ENCODE results near the gene LONP1.
A peak's percentile ranks its signal among the peaks of the same experiment; 100 is the strongest.
"Not testable (repeated sequence)": the region's sequence is repeated elsewhere in the genome, so short reads cannot be mapped to it uniquely, and the experiment has no call there.

Gene LONP1, protein sequence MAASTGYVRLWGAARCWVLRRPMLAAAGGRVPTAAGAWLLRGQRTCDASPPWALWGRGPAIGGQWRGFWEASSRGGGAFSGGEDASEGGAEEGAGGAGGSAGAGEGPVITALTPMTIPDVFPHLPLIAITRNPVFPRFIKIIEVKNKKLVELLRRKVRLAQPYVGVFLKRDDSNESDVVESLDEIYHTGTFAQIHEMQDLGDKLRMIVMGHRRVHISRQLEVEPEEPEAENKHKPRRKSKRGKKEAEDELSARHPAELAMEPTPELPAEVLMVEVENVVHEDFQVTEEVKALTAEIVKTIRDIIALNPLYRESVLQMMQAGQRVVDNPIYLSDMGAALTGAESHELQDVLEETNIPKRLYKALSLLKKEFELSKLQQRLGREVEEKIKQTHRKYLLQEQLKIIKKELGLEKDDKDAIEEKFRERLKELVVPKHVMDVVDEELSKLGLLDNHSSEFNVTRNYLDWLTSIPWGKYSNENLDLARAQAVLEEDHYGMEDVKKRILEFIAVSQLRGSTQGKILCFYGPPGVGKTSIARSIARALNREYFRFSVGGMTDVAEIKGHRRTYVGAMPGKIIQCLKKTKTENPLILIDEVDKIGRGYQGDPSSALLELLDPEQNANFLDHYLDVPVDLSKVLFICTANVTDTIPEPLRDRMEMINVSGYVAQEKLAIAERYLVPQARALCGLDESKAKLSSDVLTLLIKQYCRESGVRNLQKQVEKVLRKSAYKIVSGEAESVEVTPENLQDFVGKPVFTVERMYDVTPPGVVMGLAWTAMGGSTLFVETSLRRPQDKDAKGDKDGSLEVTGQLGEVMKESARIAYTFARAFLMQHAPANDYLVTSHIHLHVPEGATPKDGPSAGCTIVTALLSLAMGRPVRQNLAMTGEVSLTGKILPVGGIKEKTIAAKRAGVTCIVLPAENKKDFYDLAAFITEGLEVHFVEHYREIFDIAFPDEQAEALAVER

DNA sequence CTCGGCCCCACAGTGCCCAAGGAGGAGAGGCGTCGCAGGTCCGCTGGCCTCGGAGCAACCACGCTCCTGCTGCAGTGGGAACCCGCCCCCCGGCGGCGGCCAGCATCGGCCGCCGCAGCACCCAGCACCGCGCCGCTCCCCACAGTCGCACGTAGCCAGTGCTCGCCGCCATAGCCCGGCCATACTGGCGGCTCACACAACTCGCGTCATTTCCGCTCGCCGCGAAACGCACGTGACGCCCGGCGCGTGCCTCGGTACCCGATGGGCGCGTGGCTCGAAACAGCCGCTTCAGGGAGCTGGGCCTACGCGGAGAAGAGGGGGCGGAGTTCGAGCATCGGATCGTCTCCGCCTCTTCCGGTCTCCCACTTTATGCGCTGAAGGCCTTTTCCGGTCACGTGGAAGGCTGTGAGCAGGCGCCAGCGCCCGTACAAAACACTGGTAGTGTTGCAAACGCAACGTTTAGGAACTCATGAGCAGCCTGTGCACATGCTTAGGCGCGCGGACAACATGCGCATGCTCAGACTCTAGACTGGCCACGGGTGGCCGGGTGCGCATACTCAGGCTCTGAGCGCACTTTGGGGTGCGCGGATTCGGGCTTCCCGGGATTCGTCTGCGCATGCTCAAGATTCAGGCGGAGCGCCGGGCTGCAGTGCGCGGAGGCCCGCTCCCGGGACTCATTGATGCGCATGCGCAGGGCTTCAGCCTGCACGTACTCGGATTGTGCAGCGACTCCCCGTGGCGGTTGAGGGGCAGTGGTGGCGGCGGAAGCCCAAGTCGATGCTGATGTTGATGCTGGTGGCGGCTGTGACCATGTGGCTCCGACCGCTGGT, at the start of gene LONP1, which contains the start of gene CATSPERD:
Gene LONP1 (minus strand): TSS at position 186 of the 830 bp plus-strand sequence. CDS start 14 bp downstream, at position 172.
Gene CATSPERD (plus strand): TSS at position 677 of the 830 bp plus-strand sequence. CDS start 101 bp downstream, at position 778.
- peak; percentile 99 for DNase-seq

DNA sequence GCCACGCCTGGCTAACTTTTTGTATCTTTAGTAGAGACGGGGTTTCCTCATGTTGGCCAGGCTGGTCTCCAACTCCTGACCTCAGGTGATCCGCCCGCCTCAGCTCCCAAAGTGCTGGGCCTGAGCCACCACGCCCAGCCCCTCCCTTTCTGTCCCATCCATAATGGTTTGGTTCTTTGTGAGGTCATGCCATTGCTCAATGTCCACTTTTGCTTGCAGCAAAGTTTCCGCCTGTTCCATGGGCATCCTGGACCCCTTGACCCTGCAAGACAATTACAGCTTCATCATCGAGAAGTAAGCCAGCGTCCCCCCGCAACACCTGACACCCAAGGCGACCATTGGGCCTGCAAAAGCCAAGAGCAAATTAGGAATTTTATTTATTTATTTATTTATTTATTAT, 48.0 kb upstream of the LONP1 start:
- no peak for DNase-seq

DNA sequence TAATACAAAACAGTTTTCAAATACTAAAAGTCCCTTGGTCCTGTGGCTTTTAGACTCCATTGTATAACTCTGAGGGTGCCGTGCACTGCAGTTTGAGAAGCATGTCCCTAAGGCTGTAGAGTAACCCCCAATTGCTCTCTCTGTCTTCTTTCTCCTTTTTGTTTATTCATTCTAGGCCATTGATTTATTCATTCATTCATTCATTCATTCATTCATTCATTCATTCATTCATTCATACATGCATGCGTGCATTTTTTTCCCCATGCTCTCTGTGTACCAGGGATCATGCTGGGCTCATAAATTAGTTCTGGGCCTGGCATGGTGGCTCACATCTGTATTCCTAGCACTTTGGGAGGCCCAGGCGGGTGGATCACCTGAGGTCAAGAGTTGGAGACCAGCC, 45.3 kb upstream of the LONP1 start:
- DNase-seq: no peak

DNA sequence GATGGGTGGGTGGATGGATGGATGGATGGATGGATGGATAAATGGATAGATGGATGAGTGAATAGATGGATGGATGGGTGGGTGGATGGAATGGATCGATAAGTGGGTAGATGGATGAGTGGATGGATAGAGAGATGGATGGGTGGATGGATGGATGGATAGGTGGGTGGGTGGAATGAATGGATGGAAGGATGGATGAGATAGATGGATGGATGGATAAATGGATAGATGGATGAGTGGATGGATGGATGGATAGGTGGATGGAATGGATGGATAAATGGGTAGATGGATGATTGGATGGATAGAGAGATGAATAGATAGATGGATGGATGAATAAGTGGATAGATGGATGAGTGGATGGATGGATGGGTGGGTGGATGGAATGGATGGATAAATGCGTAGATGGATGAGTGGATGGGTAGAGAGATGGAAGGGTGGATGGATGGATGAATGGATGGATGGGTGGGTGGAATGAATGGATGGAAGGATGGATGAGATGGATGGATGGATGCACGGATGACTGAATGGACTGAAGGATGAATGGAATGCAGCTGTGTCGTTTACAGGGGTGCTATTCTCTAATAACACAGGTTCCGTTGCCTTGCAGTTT, 42.8 kb upstream of the LONP1 start:
- DNase-seq: no peak

DNA sequence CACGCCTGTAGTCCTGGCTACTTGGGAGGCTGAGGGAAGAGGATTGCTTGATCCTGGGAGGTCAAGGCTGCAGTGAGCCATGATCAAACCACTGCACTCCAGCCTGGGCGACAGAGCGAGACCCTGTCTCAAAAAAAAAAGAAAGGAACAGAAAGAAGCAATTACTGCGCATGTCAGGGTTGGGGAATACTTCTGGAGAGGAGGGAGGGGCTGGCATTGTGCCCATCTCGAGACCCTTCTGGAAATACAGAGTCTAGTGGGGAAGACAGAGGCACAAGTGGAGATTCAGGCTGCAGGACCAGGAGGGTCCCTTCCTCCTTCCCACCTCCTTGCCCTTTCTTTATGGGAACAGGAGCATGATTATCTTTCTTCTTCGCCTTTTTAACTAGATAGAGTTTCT, 33.8 kb upstream of the LONP1 start:
- no peak for DNase-seq

DNA sequence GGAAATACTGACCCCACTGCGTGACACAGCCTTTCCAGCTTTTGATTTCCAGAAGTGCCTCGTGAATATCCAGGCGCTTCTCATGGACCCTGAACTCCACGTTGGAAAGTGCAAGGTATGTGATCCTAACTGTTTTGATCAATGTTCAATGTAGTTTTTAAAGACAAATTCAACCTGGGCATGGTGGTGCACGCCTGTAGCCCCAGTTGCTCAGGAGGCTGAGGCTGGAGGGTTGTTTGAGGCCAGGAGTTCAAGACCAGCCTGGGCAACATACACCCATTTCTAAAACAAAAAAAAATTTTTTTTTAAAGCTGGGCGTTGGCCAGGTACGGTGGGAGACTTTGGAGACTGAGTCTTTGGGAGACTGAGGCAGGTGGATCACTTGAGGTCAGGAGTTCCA, 31.8 kb upstream of the LONP1 start:
- no peak for DNase-seq

DNA sequence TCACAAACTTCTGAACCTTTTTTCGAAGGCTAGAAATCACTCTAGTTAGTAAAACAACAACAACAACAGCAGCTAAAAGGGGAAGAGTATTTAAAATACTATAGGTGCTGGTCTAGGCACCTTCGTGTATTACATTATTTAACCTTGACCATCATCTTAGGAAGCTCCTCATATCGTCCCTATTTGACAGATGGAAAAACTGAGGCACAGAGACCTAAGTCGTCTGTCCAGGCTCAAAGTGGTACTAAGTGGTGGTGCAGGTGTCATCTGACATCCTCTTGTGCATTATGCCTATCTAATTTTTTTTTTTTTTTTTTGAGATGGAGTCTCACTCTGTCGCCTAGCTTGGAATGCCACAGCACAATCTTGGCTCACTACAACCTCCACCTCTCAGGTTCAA, 29.6 kb upstream of the LONP1 start:
- no peak for DNase-seq

DNA sequence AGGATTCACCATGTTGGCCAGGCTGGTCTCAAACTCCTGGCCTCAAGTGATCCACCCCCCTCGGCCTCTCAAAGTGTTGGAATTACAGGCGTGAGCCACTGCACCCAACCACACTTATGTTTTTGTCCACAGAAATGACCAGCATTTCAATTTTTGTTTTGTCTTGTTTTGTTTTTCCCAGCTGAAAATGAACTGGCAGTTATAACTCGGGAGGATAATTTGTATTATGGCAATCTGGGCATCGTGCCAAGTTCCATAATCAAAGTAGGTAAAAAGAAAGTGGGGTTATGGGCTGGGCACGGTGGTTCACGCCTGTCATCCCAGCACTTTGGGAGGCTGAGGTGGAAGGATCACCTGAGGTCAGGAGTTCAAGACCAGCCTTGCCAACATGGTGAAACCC, 29.0 kb upstream of the LONP1 start:
- DNase-seq: not testable (repeated sequence)

DNA sequence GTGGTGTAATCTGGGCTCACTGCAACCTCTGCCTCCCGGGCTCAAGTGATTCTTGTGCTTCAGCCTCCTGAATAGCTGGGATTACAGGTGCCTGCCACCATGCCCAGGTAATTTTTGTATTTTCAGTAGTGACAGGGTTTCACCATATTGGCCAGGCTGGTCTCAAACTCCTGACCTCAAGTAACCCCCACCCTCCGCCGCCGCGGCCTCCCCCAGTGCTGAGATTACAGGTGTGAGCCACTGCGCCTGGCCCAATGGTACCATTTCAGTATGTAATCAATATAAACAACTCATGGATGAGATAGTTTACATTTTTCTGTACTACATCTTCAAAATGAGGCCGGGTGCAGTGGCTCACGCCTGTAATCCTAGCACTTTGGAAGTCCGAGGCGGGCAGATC, 25.1 kb upstream of the LONP1 start:
- DNase-seq: not testable (repeated sequence)

DNA sequence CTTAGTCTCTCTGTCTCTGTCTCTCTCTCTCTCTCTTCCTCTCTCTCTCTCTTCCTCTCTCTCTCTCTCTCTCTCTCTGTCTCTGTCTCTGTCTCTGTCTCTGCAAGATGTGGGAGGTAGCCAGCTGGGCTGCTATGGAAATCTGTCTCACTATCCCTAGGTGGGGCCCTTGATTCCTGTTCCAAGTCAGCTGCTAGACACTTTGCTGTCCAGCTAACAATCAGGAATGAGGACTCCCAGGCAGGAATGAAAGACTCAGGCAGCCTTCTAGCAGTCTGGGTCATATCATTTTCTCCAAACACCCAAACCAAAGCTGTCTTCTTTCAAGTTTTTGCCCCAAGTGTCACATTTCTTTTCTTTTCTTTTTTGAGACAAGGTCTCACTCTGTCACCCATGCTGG, 23.7 kb upstream of the LONP1 start:
- DNase-seq: no peak

DNA sequence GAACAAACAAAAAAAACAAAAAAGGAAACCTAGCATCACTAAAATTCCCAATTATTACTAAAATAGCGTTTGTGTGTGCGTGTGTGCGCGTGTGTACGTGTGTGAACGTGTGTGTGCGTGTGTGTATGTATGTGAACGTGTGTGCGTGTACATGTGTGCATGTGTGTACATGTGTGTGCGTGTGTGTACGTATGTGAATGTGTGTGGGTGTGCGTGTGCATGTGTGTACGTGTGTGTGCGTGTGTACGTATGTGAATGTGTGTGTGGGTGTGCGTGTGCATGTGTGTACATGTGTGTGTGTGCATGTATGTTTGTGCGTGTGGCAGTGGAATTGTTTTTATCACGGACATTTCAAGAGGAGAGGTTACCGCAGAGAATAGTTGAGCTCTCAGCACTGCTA, 22.1 kb upstream of the LONP1 start:
- DNase-seq: no peak

DNA sequence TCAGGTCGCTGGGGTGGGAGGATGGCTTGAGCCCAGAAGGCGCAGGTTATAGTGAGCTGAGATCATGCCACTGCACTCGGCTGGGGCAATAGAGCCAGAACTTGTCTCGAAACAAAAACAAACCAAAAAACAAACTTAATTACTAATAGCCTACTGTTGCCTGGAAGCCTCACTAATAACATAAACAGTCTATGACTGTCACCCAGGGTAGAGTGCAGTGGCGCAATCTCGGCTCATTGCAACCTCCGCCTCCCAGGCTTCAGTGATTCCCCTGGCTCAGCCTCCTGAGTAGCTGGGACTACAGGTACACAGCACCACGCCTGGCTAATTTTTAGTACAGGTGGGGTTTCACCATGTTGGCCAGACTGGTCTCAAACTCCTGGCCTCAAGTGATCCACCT, 18.5 kb upstream of the LONP1 start:
- no peak for DNase-seq

DNA sequence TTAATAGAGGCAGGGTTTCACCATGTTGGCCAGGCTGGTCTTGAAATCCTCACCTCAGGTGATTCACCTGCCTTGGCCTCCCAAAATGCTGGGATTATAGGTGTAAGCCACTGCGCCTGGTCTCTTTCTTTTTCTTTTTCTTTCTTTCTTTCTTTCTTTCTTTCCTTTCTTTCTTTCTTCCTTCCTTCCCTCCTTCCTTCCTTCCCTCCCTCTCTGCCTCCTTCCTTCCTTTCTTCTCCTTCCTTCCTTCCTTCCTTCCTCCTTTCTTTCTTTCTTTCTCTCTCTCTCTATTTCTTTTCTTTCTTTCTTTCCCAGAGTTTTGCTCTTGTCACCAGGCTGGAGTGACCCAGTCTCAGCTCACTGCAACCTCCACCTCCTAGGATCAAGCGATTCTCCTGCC, 13.2 kb upstream of the LONP1 start:
- not testable (repeated sequence) for DNase-seq

DNA sequence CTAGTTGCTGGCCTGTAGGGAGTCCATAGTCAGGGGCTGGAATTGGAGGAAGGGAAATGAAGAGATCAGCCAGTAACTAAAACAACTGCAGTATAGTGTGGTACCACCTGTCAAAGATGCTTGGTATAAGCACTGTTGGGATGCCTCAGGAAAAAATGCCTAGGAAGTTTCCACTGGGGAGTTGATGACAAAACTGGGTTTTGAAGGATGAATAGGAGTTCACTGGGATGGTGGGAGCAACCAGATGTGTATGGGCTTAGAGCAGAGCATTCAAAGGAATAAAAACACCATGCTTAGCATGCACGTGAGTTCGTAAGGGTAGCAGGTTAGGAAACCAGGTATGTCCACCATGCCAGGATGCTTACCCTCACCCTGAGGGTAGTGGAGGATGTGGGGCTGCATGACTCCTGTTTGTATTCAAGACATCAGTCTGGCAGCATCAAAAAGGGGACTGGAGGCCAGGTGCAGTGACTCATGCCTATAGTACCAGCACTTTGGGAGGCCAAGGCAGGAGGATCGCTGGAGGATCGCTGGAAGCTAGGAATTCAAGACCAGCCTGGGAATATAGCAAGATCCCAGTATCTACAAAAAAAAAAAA, 7.6 kb upstream of the LONP1 start:
- no peak for DNase-seq

DNA sequence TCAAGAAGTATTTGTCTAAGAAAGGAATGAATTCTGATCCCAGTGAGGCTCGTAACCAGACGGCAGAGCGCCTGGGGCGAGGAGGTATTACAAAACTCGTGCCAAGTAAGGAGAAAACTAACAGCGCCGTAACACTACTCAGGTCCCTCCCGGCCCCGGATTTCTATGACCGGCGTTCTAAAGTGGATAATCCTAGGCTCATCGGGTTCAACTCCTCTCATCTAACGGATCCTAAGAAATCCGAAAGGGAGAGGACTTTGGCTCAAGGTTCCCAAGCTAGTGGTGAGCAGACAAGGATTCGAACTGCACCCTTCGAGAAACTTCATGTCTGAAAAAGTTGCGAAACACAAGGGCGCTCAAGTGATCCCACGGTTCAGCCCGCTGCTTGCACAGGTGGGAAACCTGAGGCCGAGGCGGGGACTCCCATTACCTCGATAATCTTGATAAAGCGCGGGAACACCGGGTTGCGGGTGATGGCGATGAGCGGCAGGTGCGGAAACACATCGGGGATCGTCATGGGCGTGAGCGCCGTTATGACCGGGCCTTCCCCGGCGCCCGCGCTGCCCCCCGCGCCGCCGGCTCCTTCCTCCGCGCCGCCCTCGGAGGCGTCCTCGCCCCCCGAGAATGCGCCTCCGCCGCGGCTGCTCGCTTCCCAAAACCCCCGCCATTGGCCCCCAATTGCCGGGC, 529 bp downstream of the LONP1 start:
- no peak for DNase-seq

DNA sequence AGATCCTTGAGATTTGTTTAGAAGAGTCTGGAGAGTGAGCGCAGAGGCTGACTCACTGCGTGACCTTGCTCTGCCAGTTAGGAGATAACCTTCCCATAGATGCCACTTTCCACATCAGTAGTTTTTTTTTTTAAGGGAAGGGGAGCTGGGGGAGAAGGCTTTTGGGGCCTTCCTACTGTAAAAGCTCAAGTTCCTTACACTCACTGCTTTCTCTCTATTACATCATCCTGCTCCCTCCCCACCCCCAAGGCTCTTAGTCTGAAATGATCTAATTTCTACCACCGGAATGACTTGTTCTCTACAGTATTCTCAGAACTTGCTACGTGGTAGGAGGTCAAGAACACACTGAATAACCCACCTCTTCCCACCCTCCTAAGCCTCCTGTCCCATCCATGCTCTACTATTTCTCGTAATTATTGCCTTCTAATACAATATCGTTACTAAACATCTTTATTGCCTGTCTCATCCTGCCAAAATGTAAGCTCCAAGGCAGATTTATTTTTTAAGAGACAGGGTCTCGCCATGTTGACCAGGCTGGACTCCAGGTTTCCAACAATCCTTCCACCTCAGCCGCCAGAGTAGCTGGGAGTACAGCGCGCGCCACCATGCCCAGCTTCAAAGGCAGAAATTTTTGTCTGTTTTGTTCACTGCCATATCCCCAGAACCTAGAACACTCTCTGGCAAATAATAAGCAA, 1.2 kb downstream of the LONP1 start:
- DNase-seq: no peak

DNA sequence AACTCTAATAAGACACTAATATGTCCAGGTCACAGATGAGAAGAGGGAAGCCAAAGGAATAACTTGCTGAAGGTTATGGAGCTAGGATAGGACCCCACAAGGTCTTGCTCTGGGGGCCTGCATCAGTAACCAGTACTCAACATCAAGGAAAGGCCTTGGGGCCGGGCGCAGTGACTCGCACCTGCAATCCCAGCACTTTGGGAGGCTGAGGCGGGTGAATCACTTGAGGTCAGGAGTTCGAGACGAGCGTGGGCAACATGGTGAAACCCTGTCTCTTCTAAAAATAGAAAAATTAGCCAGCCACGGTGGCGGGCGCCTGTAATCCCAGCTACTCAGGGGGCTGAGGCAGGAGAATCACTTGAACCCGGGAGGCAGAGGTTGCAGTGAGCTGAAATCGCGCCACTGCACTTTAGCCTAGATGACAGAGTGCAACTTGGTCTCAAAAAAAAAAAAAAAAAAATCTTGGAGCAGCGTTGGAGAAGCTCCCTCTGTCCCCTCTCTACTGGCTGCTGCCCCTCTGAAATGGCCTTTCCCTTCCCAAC, 1.8 kb downstream of the LONP1 start:
- no peak for DNase-seq

DNA sequence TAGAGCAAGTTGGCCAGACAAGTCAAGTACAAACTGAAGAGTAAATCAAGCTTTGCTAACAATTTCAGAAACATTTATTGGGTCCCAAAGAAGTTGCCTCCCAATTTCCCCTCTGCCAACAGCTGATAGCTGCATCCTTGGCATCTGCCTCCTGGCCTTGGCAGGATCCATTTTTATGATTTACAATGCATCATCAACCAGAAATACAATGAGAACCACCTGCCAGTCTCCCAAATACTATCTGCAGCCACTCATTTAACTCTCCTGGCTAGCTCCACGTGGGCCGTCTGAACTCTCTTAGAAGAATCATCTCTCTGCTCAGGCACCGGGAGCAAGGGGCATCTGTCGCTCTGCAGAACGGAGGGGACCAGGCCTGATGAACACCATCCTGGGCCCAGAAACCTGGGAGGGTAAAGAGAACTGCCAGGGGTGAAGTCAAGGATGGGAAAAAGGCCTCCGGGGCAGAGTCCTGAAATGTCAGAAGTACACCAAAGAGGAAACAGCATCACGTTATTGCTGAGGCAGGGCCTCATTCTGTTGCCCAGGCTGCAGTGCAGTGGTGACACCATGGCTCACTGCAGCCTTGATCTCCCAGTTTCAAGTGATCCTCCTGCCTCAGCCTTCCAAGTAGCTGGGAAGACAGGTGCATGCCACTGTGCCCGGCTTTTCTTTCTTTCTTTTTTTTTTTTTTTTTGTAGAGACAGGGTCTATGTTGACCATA, 2.6 kb downstream of the LONP1 start:
- DNase-seq: no peak

DNA sequence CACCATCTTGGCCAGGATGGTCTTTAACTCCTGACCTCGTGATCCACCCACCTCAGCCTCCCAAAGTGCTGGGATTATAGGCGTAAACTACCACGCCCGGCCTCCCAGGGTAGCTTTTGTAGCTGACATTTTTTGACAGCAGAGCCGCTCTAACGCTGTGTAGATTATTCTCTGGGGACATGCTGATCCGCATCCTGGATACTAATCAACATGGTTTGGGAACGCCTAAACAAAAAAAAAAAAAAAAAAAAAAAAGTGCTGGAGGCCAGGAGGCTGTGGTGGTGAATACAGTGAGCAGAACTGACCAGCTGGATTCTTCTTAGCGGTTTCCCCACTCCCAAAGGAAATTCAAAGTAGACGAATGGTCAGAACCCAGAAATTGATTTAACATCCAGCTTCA, 5.1 kb downstream of the LONP1 start:
- DNase-seq: no peak

DNA sequence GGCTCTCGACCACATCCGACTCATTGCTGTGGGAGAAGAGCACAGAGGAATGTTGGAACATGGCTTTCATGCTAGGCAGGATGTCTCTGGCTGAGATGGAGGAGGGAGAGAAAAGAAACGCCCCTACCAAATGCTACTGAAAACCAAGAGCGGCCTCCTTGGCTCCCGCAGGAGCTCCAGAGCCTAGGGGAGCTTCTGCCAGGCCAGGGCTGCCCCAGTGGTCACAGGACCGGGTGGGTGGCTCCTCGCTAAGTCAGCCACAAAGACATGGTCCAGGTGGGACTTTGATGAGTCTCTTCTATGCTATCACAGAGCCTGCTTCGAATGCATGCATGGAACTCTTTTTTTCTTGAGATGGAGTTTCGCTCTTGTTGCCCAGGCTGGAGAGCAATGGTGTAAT, 6.7 kb downstream of the LONP1 start:
- no peak for DNase-seq
